Osteocyte (in vitro differentiated cells): ENCODE measurements around the gene PDCL3. TPM values are rescaled to one million over a fixed set of nuclear protein-coding genes. Genes with fewer than 3 reads are reported as not detected.
A peak's percentile ranks its signal among the peaks of the same experiment; 100 is the strongest.

Source experiments
- DNase-seq: peaks from one replicate; pipeline ENCODE4 v3.0.0; 2021; ENCODE audit warnings: mixed read lengths; ENCODE audit not compliant: unreplicated experiment; ENCODE audit errors: extremely low spot score
- H3K27ac Mint-ChIP-seq: one replicate; pipeline ENCODE4 v1.8.0; 2021; ENCODE audit warnings: mild to moderate bottlenecking, mixed read lengths; ENCODE audit not compliant: unreplicated experiment
- H3K27me3 Mint-ChIP-seq: one replicate; pipeline ENCODE4 v1.8.0; 2021; ENCODE audit warnings: mixed read lengths; ENCODE audit not compliant: unreplicated experiment
- H3K36me3 Mint-ChIP-seq: one replicate; pipeline ENCODE4 v1.8.0; 2021; ENCODE audit warnings: mixed read lengths; ENCODE audit not compliant: unreplicated experiment
- H3K4me1 Mint-ChIP-seq: one replicate; pipeline ENCODE4 v1.8.0; 2021; ENCODE audit warnings: mixed read lengths; ENCODE audit not compliant: unreplicated experiment
- H3K4me3 Mint-ChIP-seq: one replicate; pipeline ENCODE4 v1.8.0; 2021; ENCODE audit warnings: mild to moderate bottlenecking, moderate library complexity, mixed read lengths; ENCODE audit not compliant: unreplicated experiment
- H3K9me3 Mint-ChIP-seq: one replicate; pipeline ENCODE4 v1.8.0; 2021; ENCODE audit warnings: mixed read lengths; ENCODE audit not compliant: unreplicated experiment
- CTCF ChIP-seq: fragments of 200-600 bp; sonication (generic); IDR thresholded peaks from 2 replicates; pipeline ENCODE4 v1.5.0; 2021; ENCODE audit warnings: antibody characterized with exemption, mild to moderate bottlenecking, moderate library complexity
- total RNA-seq: library from RNA; stranded (reverse); gene quantifications from 2 replicates; pipeline ENCODE4 v1.2.1, GENCODE V29; 2021

The PDCL3 gene
- total RNA-seq, 1 donor from 2014 or later: 20.4 TPM

- Mint-ChIP-seq H3K27ac (no peak overlapping the region), H3K9me3 (no peaks in the 10 kb centered on the region), H3K4me3 (no peak overlapping the region), H3K4me1 (no peaks in the 10 kb centered on the region), H3K27me3 (peaks cover 34% of the 10 kb centered on the region), H3K36me3 (no peaks in the 10 kb centered on the region)
- no peak for DNase-seq
- TF ChIP-seq CTCF: no peak
Measured at GRCh38 chr2:100554798-100555407, 7.9 kb upstream of the PDCL3 start.

- no peak for TF ChIP-seq CTCF
- Mint-ChIP-seq H3K4me1 (no peaks in the 10 kb centered on the region), H3K27me3 (peaks cover 32% of the 10 kb centered on the region), H3K36me3 (no peaks in the 10 kb centered on the region), H3K27ac (no peak overlapping the region), H3K9me3 (no peaks in the 10 kb centered on the region), H3K4me3 (no peak overlapping the region)
- no peak for DNase-seq
Measured at GRCh38 chr2:100556746-100557145, 6.0 kb upstream of the PDCL3 start.

GRCh38 chr2:100560216-100560830 is 2.5 kb upstream of the PDCL3 start:
- no peak for DNase-seq
- H3K27ac Mint-ChIP-seq: no peak overlapping the region
- no peak overlapping the region for H3K4me3 Mint-ChIP-seq
- peaks cover 23% of the 10 kb centered on the region for H3K27me3 Mint-ChIP-seq
- peaks cover 17% of the 10 kb centered on the region for H3K4me1 Mint-ChIP-seq
- TF ChIP-seq CTCF: no peak
- no peaks in the 10 kb centered on the region for H3K36me3 Mint-ChIP-seq
- H3K9me3 Mint-ChIP-seq: no peaks in the 10 kb centered on the region

GRCh38 chr2:100561191-100561590 is 1.6 kb upstream of the PDCL3 start:
- DNase-seq: no peak
- TF ChIP-seq CTCF: no peak
- Mint-ChIP-seq H3K9me3 (no peaks in the 10 kb centered on the region), H3K36me3 (no peaks in the 10 kb centered on the region), H3K4me3 (no peak overlapping the region), H3K27me3 (peaks cover 23% of the 10 kb centered on the region), H3K4me1 (peaks cover 17% of the 10 kb centered on the region), H3K27ac (peak overlapping the region; percentile 31)

GRCh38 chr2:100563407-100564247 is 834 bp downstream of the PDCL3 start:
- Mint-ChIP-seq H3K36me3 (peaks cover 5% of the 10 kb centered on the region), H3K4me3 (peak overlapping the region; percentile 93), H3K9me3 (no peaks in the 10 kb centered on the region), H3K27me3 (peaks cover 7% of the 10 kb centered on the region), H3K27ac (peak overlapping the region; percentile 80), H3K4me1 (peaks cover 17% of the 10 kb centered on the region)
- no peak for TF ChIP-seq CTCF
- DNase-seq: no peak
